Cardiac fibroblast (primary cell): ENCODE data around the gene ATP5IF1.

Experiments
- DNase-seq, 2 donors: peaks; one replicate each; pipeline versions ENCODE4 v3.0.0 to v3.0.0-alpha.2; 2010; ENCODE audit warnings: low read depth in 2 of 2
- H3K4me3 ChIP-seq, 2 donors: replicated peaks in 1 of 2; 1 replicate in 1 of 2; 2 replicates in 1 of 2; pipeline ENCODE4 v1.5.1; 2011; ENCODE audit warnings: low read depth in 2 of 2, low read length in 2 of 2, mild to moderate bottlenecking in 2 of 2, moderate library complexity in 1 of 2
- CTCF ChIP-seq: IDR thresholded peaks from one replicate; pipeline ENCODE4 v1.5.1; 2011; ENCODE audit warnings: low read depth, mild to moderate bottlenecking, low read length, inconsistent platforms

ATP5IF1 gene

GRCh38 chr1:28258628-28259251, 22.8 kb downstream of the ATP5IF1 start:
- peak overlapping the region in 1 of 2 donors; percentile 13 for H3K4me3 ChIP-seq
- DNase-seq = peak in 1 of 2 donors; percentile 43

GRCh38 chr1:28259252-28259933, 23.5 kb downstream of the ATP5IF1 start, which contains the start of gene SESN2:
TSS of gene SESN2 (plus strand) at chr1:28259518. CDS start at chr1:28259848, 330 bp downstream.
- DNase-seq = peak; percentile 99 to 100
- peak within 1 kb of the TSS; percentile 96 to 99 for H3K4me3 ChIP-seq
- TF ChIP-seq CTCF = no peak

More at GRCh38 chr1:28258628-28259251, 22.8 kb downstream of the ATP5IF1 start:
- no peak for TF ChIP-seq CTCF

GRCh38 chr1:28259934-28260802, 24.2 kb downstream of the ATP5IF1 start:
- peak; percentile 86 to 96 for DNase-seq
- TF ChIP-seq CTCF = no peak
- H3K4me3 ChIP-seq = peak overlapping the region; percentile 96 to 99

GRCh38 chr1:28260803-28261174, 24.9 kb downstream of the ATP5IF1 start:
- peak in 1 of 2 donors; percentile 13 for DNase-seq
- peak overlapping the region; percentile 96 to 99 for H3K4me3 ChIP-seq
- TF ChIP-seq CTCF = no peak

GRCh38 chr1:28264897-28265296, 29.0 kb downstream of the ATP5IF1 start:
- no peak for TF ChIP-seq CTCF
- no peak for DNase-seq
- H3K4me3 ChIP-seq = no peak overlapping the region

GRCh38 chr1:28265577-28265976, 29.7 kb downstream of the ATP5IF1 start:
- no peak for DNase-seq
- no peak for TF ChIP-seq CTCF
- H3K4me3 ChIP-seq = no peak overlapping the region
